ENCODE measurements around the gene THSD8. TPM values are rescaled to one million over a fixed set of nuclear protein-coding genes. Genes with fewer than 3 reads are reported as not detected.

The THSD8 gene
- total RNA-seq, 4 donors from 2014 or later = 0.67 TPM; not detected in 3

DNA sequence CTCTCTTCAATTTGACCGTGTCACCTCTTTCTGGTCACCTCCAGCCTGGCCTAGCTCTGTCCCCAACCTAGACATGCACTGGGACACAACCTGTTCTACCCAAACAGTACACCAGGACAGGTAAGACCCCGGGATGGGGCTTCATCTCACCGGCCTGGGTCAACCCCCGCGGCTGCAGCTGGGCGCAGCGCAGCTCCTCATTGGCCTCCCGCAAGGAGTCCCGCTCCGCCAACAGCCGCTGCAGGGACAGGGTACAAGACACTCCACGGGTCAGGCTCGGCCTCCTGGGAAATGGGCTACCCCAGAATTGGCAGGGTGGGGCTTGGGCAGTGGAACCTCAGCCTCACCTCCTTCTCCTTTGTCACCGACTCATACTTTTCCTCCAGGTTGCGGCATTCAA, 34.2 kb upstream of the THSD8 start:
- no peak for DNase-seq
- Histone ChIP-seq H3K4me1 (no peaks in the 10 kb centered on the region), H3K36me3 (peaks cover 32 to 33% of the 10 kb centered on the region in 2 donors), H3K9me3 (no peaks in the 10 kb centered on the region), H3K4me3 (replicated peaks in 1 of 3) (no peak overlapping the region), H3K27ac (no peak overlapping the region), H3K27me3 (no peaks in the 10 kb centered on the region)
- TF ChIP-seq, protein P1, sequence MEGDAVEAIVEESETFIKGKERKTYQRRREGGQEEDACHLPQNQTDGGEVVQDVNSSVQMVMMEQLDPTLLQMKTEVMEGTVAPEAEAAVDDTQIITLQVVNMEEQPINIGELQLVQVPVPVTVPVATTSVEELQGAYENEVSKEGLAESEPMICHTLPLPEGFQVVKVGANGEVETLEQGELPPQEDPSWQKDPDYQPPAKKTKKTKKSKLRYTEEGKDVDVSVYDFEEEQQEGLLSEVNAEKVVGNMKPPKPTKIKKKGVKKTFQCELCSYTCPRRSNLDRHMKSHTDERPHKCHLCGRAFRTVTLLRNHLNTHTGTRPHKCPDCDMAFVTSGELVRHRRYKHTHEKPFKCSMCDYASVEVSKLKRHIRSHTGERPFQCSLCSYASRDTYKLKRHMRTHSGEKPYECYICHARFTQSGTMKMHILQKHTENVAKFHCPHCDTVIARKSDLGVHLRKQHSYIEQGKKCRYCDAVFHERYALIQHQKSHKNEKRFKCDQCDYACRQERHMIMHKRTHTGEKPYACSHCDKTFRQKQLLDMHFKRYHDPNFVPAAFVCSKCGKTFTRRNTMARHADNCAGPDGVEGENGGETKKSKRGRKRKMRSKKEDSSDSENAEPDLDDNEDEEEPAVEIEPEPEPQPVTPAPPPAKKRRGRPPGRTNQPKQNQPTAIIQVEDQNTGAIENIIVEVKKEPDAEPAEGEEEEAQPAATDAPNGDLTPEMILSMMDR (IDR thresholded peaks at IDR 0.05) = no peak
- no peak for TF ChIP-seq POLR2A (IDR thresholded peaks at IDR 0.05)
- intact Hi-C loops (cut with DNase I) = loop anchor here (5.0 kb wide), 1 partner anchor 80 kb away; no protein-coding TSS in a partner anchor
- WGBS, 2 donors = 95 to 98% methylated on average over 15 of the region's 15 CpGs

DNA sequence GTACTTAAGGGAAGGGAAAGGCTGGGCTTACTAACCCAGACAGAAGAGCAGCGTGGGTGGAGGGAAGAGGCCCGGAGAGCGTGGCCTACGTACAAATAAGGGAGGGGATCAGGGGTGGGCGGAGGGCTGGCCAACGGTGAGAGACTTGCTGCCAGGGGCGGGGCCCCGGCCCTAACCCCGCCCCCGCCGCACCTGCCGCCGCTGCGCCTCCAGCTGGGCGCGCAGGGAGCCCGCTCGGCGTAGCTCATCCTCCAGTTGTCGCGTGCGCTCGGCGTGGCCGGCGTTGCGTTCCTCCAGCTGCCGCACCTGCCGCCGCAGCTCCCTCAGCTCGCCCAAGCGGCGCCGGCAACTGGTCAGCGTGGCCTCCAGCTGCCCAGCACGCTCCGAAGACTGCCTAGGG, 32.2 kb upstream of the THSD8 start:
- H3K36me3 ChIP-seq = peaks cover 20% of the 10 kb centered on the region in 2 donors
- no peak for TF ChIP-seq POLR2A (IDR thresholded peaks at IDR 0.05)
- TF ChIP-seq, protein P1 (IDR thresholded peaks at IDR 0.05) = no peak
- peak in 1 of 2 donors; percentile 32 for DNase-seq
- H3K4me3 ChIP-seq (replicated peaks in 1 of 3) = no peak overlapping the region
- H3K4me1 ChIP-seq = peaks cover 3 to 6% of the 10 kb centered on the region in 2 donors
- WGBS, 2 donors = 68 to 82% methylated on average over 13 to 25 of the region's 37 CpGs
- no peaks in the 10 kb centered on the region for H3K9me3 ChIP-seq
- H3K27ac ChIP-seq = no peak overlapping the region
- H3K27me3 ChIP-seq = no peaks in the 10 kb centered on the region
- intact Hi-C loops (cut with DNase I) = loop anchor here (5.0 kb wide), 2 partner anchors 68 to 78 kb away; partner anchors contain the start of gene MAST1

DNA sequence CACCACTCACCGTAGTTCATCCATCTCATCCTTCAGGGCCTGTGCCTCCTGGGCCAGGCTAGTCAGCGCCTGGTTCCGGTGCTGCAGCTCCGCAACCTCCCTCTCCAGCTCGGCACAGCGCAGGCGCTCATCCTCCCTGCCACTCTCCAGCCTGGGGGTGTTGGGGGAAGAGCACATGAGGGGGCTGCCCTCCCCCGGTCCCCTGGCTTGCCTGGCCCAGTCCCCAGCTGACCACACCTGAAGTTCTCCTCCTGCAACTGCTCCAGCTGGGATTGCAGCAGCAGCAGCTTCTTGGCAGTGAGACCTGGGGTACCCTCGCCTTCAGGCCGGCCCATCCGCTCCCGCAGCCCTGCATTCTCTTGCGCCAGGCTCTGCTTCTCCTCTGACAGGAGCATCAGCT, 30.9 kb upstream of the THSD8 start:
- Histone ChIP-seq H3K4me3 (replicated peaks in 1 of 3) (no peak overlapping the region), H3K27ac (no peak overlapping the region), H3K27me3 (no peaks in the 10 kb centered on the region), H3K4me1 (peaks cover 4 to 8% of the 10 kb centered on the region in 2 donors), H3K9me3 (no peaks in the 10 kb centered on the region), H3K36me3 (peaks cover 12 to 20% of the 10 kb centered on the region in 2 donors)
- DNase-seq = no peak
- no peak for TF ChIP-seq POLR2A (IDR thresholded peaks at IDR 0.05)
- TF ChIP-seq, protein P1 (IDR thresholded peaks at IDR 0.05) = no peak
- intact Hi-C loops (cut with DNase I) = loop anchor here (5.0 kb wide), 1 partner anchor 66 kb away; the partner anchor contains the start of gene MAST1
- 96 to 99% methylated on average over 11 to 13 of the region's 13 CpGs for WGBS, 2 donors

DNA sequence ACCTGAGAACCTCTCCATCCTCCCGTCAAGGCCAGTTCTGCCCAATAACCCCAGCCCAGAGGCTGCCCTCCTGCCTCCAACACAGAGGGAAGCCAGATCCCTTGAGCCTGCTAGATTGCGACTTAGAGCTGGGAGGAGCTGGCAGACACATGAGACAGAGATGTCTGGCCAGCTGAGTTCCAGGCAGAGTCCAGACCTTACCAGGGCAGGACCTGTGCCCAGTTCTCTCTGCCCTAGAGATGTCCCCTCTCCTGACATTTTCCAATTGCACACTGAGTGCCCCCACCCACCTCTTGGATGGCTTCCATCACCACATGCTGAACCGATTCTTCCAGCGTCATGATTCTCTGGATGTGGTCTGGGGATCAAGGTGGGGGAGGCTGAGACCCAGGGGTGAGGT, 29.5 kb upstream of the THSD8 start:
- TF ChIP-seq, protein P1 (IDR thresholded peaks at IDR 0.05) = no peak
- no peak for TF ChIP-seq POLR2A (IDR thresholded peaks at IDR 0.05)
- WGBS, 2 donors = 75 to 79% methylated on average over 3 of the region's 4 CpGs

DNA sequence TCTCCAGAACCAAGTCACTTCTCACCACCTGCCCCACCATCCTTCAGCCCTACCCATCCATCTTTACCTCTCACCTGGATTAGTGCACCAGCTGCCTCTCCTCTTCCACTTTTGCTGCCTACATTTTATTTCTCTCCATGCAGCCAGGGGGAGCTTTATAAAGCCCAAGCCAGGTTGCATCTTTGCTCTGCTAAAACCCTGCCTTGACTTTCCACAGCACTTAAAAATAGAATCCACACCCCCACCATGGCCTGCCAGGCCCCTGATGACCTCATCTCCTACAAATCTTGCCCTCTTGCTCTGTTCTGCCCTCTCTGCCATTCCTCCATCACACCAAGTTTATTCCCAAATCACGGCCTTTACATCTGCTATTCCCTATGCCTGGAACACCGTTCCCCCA, 28.3 kb upstream of the THSD8 start:
- Histone ChIP-seq H3K27me3 (no peaks in the 10 kb centered on the region), H3K4me1 (peaks cover 9 to 15% of the 10 kb centered on the region in 2 donors), H3K36me3 (peaks cover 7 to 14% of the 10 kb centered on the region in 2 donors), H3K9me3 (no peaks in the 10 kb centered on the region), H3K27ac (no peak overlapping the region), H3K4me3 (replicated peaks in 1 of 3) (no peak overlapping the region)
- WGBS, 2 donors = 88 to 94% methylated on average over 2 of the region's 2 CpGs
- no peak for DNase-seq
- TF ChIP-seq, protein P1 (IDR thresholded peaks at IDR 0.05) = no peak
- no peak for TF ChIP-seq POLR2A (IDR thresholded peaks at IDR 0.05)
- intact Hi-C loops (cut with DNase I) = loop anchor here (5.0 kb wide), 1 partner anchor 64 kb away; the partner anchor contains the start of gene MAST1

More for the DNA sequence above, 29.5 kb upstream of the THSD8 start:
- Histone ChIP-seq H3K36me3 (peaks cover 11 to 19% of the 10 kb centered on the region in 2 donors), H3K4me1 (peaks cover 4 to 12% of the 10 kb centered on the region in 2 donors), H3K27ac (no peak overlapping the region), H3K4me3 (replicated peaks in 1 of 3) (no peak overlapping the region), H3K27me3 (no peaks in the 10 kb centered on the region), H3K9me3 (no peaks in the 10 kb centered on the region)
- no peak for DNase-seq
- intact Hi-C loops (cut with DNase I) = loop anchor here (5.0 kb wide), 1 partner anchor 65 kb away; the partner anchor contains the start of gene MAST1

All from thyroid gland (tissue), 4 donors.